ENCODE data around the gene PRKN.

PRKN gene

DNA sequence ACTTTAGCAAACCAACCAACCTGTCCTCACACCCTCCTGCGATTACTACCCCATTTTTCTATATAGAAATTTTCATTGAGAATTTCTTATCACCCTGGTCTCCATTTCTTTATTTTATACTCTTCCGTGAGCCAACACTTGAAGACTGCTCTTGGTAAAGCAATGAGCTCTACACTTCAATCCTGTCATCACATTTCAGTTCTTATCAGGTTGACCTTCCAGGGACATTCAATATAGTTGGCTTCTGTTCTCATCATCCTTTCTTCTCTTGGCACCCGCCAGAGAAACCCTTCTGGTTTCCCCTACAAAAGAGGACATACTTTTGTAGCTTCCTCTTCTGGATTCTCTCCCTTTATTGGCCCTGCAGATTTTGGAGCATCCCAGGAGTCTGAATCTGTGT, 279.3 kb downstream of the PRKN start:
- no peak for DNase-seq (ENCODE audit: low read depth)

DNA sequence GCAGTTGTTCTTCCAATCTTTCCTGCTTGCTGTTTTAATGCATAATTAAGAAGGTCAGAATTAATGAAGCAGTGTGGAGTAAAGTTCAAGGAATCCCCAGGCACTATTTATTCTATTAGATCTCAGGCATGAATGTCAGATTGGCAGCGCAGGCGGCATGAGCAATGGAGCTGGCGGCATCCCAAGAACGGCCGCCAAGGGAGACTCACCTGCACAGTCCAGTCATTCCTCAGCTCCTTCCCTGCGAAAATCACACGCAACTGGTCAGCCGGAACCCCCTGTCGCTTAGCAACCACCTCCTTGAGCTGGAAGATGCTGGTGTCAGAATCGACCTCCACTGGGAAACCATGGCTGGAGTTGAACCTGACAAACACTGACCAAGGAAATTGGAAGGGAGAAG, 284.5 kb downstream of the PRKN start:
- no peak for DNase-seq (ENCODE audit: low read depth)

DNA sequence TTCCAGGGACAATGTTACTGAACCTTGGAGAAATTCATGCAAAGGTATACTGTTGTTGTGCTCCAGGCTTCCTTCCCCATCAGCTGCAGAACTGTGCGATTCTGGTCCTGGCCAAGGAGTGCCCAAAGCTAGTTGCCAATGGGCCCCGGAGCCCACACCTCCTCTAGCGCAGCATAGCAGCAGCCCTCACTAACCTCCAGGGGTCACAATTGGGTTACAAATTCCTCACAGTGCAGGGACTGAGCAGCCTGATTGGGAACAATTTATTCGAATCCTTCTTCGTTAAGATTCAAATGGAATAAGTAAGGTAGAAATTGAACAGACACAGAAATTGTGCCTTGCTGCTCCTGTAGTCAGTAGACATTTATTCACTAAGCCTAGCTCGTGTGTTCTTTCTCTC, 284.9 kb downstream of the PRKN start:
- peak; percentile 16 for DNase-seq (ENCODE audit: low read depth)

DNA sequence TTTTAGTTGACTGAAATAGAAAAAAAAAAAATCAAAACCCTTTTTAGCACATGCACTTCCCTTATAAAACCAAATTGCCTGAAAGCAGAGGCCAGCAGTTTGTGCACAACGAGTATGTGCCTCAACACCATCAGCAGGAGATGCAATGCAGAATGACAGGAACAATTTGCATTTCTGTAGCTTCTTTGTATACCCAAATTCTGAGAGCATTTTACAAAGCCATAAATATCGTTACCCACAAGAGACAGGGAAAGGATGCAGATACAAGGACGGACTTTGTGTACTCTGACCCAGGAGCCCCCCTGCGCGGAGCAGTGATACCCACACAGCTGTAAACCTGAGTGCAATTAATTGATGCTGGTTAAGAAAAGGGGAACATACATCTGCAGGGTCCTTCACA, 285.6 kb downstream of the PRKN start:
- DNase-seq (ENCODE audit: low read depth) = no peak

DNA sequence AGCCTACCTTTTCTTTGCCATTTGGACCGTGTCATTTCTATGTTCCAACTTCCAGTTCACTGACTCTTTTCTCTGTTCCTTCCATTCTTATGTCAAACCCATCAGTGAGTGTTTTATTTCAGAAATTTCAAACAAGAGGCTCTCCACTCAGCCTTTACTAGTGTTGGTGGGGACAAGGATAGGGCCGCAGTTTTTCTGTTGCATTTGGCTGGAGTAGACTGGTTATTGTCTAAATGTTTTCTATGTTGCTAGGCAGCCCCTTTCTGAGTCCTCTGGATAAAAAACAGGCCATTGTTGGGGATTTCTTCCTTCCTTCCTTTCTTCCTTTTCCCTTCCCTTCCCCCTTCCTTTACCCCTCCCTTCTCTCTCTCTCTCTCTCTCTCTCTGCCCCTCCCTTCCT, 288.6 kb downstream of the PRKN start:
- DNase-seq (ENCODE audit: low read depth) = no peak

DNA sequence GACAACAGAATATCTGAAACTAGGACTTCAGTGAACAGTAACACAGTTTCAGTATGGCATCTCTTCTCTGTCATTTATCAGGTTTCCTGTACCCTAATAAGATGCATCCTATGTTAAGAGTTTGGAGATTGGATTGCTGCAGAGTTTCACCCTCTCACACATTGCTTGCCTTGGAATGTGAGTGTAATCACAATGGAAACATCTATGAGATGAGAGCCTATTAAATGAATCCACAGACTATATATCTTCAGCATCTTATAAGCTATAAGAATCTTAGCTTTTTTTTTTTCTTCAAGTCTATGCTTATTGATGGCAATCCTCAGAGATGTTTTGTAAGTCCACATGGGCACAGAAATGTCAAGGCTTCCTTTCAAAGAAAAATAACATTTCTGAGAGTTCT, 292.5 kb downstream of the PRKN start:
- DNase-seq (ENCODE audit: low read depth) = no peak

DNA sequence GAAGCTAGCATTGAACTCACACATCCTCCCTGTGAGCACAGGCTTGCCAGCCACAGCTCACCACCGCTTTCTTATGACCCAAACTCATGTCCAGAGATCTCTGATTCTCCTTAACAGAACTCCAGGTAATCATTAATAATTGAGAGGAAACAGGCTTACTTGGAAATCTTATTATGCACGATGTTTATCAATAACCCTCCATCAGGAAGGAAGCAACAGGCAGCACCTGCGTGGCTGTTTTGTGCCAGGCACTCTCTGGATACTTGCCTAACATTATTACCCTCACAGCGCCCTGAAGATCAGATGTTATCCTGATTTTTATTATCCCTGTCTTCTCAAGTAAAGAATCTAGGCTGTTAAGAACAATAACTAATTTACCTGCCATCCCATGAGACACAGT, 306.6 kb downstream of the PRKN start:
- DNase-seq (ENCODE audit: low read depth) = no peak

DNA sequence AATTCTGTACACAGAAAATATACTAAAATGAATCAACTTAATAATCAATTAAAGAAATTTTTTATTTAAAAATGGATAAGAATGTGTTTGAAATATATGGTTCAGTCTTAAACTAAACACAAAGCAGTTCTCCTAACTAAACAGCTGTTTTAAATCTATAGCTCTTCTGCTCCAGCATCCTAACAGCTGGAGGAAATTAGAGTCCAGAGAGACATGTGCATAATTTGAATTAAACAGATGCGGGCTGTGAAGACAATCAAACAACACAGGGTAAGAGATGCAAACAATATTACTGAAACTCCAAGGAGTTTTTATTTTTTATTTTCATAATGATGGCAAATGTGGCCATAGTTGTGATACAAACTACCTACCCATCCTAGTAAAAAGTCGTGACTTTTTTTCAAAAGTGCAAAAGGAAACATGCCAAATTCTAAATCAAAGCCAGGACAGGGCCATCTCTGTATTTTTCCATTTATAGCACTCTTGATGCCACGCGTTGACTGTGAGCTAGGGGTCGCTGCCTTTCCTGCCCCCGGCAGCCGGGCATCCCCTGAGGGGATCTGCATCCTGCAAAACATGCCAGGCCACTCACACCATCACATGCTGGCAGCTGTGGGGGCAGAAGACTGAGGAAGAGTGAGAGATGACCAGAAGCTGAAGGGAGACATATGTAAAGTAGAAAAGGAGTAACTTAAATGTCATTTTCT, 310.6 kb downstream of the PRKN start:
- DNase-seq (ENCODE audit: low read depth) = peak; percentile 31

DNA sequence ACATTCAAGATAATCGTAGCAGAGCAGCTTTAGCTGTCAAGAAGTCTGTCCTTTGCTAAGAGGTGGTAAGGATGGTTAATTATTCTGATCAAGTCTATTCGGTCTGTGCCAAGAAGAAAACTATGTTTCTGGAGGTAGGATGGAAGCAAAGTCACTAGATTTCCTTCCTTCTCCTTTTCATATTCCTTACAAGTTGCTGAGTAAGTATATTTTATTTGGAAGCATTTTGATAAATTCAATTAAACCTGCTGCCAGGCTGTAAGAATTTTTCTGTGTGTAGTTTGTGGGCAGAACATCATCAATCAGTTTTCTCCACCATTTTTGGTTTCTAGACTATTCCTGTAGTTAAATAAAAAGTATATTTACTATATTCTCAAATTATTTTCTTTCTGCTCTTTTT, 311.3 kb downstream of the PRKN start:
- no peak for DNase-seq (ENCODE audit: low read depth)

DNA sequence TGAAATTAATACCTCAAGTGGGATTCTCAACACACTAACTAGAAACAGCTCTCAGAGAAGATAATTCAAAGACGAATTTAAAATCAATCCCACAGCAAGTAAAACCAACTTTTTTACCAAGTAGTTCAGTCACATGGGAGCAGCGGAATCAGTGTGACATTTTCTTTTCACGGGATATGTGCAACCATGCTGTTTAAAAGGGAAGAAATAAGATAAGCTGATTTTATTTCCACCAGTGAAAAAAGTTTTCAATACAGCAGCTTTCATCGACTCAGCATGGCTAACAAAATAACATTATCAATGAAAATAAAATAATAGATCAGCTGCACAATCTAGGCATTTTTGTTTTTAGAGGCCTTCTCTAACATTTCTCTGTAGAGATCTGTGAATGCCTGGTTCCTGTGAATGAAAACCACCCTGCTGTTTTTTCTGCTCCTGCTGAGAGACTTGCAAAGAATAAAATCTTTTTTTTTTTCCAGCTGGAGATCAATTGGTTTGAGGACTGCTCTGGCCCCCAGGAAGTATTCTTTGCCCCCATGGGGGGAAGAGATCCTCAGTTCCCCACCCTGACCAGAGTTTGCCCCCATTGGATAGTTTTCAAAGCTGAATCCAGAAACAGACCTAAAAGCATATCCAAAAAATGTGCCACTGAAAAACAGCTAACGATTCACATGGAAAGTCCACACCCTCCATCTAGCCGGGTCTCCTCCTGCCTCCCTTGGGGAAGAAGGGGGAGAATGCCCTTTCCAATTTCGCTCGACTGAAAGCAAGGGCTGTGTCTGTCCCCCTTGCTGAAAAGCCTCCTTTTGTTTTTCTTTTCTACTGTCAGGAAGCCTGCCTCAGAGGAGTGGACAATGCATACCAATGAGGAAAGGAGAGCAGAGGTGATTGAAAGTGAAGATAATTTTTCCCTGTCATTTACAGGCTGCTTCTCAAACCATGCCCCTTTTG, 317.6 kb downstream of the PRKN start:
- no peak for DNase-seq (ENCODE audit: low read depth)

DNA sequence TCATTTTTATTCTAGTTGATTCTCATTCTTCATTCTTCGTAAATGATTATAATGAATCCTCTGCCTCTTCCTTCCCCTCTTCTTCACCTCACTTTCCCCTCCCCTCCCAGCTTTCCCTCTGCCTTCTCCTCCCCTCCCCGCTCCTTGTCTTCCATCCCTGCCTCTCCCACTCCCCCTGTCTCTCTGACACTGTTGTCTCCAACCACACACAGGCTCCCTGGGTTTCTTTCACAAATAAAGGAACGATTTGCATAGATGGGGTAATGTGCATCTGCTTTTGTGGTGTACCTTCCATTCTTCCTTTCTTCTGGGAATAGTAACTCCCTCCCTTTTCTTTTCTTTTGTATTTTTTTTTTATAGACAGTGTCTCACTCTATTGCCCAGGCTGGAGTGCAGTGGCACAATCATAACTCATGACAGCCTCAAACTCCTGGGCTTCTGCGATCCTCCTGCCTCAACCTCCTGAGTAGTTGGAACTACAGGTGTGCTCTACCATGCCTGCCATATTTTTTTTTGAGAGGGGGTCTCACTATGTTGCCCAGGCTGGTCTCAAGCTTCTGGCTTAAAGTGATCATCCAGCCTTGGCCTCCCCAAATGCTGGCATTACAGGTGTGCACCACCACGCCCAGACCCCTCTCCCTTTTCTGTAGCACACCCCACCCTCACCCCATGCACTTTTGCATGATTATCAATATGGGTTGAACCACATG, 318.6 kb downstream of the PRKN start:
- DNase-seq (ENCODE audit: low read depth) = no peak

DNA sequence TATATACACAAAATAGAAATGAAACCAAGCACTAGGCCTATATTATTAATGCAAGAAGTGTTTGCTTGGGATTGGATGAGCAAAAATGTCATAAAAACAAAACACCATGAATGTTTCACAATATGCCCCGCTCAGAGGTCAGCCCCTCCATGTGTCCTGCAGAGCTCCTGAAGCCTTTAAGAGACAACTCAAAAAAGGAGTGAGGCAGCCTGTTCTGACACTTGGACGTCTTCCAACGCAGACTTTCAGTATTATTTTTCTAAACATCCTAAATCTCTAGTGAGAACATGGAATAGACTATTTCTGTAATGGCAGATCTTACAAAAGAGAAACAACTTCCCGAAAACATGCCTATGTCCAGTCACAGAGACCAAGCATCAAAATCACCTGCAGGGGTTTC, 322.6 kb downstream of the PRKN start:
- DNase-seq (ENCODE audit: low read depth) = no peak

DNA sequence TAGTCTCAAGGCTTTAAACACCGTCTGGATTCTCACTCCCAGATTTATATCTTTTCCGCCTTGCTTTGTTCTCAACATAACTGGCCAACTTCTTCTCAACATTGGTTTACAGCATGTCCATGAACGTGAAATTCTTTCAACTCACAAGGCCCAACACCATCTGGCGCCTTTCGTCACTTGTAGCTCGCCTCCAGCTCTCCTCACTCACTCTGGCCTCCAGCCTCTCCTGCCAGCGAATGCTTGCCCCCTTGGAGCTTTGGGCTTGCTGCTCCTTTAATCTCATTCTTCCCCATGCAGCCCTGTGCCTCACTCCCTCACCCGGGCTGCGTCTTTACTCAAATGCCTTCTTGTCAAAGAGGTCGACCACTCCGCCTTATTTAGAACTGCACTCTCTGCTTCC, 324.5 kb downstream of the PRKN start:
- no peak for DNase-seq (ENCODE audit: low read depth)

DNA sequence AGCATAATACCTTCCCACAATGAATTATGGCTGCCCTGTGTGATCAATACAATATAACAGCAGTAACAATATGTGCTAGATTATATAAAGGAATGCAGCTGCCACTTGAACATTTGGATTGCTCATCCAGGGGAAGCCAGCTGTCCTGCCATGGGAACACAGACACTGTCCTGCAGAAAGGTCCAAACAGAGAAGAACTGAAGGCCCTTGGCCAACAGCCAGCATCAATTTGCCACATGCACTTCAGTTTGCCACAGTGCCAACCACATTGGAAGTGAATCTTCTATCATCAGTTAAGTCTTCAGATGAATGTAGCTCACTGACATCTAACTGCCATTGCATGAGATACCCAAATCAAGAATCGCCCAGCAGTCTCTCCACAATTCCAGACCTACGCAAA, 332.4 kb downstream of the PRKN start:
- no peak for DNase-seq (ENCODE audit: low read depth)

DNA sequence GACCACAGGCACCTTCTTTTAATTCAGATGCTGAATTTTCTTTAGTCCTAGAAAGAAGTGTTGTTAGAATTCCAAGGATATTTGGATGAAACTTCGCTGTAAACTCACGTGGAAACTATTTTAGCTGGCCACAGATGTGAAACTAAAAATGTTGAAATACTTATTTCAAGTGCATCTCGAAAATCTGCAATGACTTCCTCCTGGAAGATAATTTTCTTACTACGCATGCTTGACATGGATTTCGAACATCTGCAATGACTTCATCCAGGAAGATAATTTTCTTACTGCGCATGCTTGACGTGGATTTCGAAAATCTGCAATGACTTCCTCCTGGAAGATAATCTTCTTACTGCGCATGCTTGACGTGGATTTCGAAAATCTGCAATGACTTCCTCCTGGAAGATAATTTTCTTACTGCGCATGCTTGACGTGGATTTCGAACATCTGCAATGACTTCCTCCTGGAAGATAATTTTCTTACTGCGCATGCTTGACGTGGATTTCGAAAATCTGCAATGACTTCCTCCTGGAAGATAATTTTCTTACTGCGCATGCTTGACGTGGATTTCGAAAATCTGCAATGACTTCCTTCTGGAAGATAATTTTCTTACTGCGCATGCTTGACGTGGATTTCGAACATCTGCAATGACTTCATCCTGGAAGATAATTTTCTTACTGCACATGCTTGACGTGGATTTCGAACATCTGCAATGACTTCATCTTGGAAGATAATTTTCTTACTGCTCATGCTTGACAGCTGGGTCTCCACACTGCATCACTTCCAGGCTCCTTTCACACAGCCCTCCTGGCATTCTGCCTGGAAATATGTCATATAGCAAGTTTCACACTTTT, 336.4 kb downstream of the PRKN start:
- DNase-seq (ENCODE audit: low read depth) = peak; percentile 60

DNA sequence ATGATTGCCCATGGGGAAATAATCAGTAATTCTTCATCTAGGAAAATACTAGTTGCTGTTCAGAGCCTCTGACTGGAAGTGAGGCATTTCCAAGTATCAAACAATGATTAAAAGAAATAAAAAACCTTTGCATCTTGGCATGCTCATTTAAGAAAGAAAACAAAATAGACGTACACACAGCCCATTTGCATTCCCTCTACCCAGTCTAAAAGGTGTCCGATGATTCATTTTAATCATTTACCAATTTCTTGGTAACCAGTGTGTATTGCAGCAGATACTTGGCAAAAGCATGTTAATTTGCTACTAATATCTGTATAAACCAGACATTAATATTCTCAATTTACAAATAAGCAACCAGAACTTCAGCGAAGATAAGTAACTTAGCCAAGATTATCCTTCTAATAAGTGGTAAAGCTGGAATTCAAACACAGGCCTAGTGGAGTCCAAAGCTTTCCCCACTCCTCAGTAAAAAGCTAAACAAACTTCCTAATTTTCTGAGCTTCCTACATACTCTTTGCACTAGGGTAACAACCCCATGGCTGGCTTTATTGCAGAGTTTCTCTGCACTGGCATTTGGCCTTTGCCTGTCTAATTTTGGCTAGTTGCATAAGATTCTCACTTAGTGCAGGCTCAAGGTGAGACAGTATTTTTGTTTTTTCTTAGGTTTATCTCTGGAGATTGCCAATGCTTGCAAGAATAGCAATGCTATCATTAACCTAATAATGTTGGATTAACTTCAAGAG, 338.1 kb downstream of the PRKN start:
- DNase-seq (ENCODE audit: low read depth) = no peak

DNA sequence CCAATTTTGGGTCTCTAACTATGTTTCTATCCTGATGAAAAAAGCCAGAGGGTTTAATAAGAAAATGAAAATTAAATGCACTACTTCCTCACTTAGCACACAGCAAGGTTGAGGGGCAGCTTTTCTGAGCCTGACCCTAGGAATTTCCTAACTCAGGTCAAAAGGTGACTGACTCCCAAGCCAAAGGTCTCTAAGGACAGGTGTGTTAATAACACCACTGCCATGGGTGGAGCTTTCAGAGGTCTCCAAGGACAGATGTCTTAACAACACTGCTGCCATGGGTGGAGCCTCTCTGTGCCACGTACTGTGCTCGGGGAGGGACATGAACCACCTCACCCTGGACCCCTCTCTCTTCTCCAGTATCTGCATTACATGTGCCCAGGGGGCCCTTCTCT, 339.2 kb downstream of the PRKN start:
- DNase-seq (ENCODE audit: low read depth) = no peak

DNA sequence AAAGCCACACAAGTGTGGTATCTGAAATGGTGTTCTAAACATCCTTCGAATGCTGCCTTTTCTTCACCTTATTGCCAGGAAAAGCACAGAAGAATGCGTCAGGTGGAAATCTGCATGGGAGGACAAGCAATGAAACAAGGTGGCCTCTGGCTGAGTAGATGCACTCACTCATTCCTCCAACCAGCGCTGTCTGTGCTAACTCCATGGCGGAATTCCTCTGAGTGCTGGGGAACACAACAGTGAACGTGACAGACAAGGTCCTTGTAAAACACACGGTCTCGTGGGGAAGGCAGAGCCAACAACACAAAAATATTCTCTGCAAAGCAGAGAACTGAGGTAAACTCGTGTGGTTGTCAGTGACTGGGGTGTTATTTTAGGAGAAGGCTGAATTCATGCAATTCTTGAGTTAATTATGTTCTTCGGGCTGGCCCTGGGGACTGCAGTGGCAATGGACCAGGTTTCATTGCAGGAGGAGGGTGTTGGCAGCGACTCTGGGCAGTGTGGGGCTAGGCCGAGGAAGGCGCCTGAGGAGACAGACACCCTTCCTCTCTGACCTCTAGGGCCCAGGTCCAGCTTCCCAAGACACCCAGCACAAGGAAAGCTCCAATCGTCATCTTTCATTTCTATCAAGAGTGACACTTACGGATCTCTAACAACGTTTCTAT, 339.7 kb downstream of the PRKN start:
- no peak for DNase-seq (ENCODE audit: low read depth)

DNA sequence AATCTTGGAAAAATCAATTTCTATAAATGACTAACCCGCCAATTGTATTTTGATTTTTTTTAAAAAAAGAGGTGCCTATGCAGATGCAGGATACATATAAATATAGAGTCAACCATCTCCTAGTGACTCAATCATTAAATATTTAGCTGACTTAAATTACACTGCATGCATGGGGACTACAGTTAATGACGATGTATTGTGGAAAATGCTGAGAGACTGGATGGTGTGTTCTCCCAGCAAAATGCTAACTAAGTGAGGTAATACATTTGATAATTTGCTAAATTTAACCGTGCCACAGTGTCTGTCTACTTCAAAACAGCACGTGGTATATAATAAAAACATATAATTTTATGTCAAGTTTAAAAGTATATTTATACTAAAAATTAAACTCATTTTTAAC, 341.6 kb downstream of the PRKN start:
- DNase-seq (ENCODE audit: low read depth) = peak; percentile 52

DNA sequence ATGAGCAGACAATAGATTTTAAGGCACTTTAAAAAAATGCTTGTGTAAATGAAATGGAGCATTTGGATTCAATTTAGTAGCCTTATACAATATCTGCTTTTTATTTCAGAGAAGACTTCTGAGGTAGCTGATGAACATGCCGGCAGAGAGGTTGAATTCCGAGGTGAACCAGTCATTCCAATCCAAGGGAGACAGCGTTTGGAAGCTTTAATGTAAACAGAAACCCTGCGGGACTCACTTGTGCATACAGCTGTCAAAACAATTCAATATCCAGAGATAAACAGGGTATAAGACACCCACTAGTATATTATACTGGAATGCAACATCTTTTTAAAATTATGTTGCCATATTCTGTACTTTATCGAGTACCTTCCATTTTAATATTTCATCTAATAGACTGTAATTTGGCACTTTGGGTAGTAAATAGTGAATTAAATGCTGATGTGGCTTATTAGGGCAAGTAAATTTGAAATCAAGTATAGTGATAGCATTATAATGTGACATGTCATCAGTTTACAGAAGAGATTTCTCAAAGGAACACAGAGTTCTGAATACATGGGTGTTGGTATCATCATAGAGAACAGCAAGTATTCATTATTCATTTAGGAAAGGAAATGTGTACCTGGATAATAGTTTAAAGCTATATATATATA, 347.7 kb downstream of the PRKN start:
- DNase-seq (ENCODE audit: low read depth) = no peak

All from ELR (cell line).